DMS79 treated with DMSO at 0.1 percent for 48 hours (cell line): ENCODE results near the gene SHISA6.
"Not testable (repeated sequence)": the region's sequence is repeated elsewhere in the genome, so short reads cannot be mapped to it uniquely, and the experiment has no call there.

Experiments used
- DNase-seq: peaks from one replicate; lab custom pipeline; 2025; lab: John Stamatoyannopoulos, UW

SHISA6 gene

DNA sequence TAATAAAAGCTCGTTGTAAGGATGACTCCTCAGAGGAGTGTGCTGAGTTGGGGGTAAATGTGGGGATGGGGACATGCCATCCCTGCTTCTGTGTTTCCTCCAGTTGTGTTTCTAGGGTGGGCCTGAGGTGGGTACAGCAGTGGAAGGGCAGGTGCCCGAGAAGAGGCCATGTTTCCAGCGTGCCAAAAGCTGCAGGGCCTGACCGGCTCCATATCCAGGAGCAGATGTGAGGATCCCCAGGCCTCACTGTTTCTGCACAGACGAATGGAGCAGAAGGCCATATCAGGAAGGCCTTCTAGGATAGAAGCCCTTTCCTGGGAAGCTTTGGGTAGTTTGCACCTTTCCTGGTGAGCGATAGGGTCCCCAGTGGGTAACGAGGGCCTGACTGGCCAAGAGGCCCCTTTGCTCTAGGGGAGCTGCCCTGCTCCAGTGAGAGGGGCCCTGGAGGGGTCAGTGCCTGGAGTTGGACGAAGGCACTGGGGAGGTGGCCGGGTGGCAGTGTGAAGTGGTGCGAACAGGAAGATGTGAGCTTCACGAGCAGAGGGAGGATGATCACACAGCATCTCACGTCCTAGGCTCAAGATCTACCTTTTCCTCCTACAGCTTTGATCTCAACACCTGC is 62.9 kb downstream of the SHISA6 start:
- no peak for DNase-seq

DNA sequence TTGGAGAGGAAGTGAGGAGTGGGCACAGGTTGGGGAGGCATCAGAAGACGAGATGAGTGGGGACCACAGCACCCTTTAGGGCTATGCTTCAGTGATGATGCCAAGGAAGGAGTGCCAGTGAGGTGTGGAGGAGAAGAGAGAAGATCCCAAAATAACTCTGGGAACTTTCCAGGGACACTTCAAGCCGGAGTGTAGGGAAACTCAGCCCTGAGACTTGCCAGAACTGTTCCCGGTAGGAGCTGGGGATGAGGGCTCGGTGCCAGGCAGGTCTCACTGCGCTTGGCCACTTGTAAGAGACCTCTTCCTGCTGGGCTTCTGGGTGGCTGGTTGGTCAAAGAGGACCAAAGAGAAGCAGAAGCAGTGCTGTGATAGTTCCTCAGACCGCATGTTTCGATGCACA is 63.6 kb downstream of the SHISA6 start:
- DNase-seq = no peak

GRCh38 chr17:11305524-11305923 is 64.5 kb downstream of the SHISA6 start:
- no peak for DNase-seq

DNA sequence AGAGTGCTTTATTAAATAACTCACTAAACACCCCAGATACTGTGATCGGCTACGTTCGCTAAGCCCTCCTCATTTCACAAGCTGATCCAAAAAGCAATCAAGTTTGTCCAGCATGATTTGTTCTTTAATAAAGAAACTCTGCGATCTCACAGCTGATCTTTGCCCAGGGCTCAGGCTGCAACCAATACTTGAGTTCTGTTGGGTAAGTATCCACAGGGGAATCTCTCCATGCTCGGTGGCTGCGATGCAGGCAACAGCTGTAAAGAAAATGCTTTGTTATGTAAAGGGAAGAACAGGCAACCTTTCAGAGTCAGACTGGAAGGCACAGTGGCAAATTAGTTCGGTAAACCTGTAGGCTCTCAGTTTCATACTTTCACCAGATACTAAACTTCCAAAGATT is 67.5 kb downstream of the SHISA6 start:
- no peak for DNase-seq

DNA sequence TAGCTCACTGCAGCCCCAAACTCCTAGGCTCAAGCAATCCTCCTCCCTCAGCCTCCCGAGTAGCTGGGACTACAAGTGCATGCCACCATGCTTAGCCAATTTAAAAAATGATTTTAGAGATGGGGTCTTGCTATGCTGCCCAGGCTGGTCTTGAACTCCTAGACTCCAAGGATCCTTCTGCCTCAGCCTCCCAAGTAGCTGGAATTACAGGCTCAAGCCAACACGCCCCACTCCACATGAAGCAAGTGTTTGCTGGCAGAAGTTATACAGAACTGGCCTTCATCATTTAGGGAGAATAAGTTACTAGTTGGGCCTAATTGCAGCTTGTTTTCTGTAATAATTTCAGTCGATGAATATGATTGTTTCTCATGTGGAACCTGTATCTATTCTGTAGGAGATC is 68.0 kb downstream of the SHISA6 start:
- DNase-seq = no peak

DNA sequence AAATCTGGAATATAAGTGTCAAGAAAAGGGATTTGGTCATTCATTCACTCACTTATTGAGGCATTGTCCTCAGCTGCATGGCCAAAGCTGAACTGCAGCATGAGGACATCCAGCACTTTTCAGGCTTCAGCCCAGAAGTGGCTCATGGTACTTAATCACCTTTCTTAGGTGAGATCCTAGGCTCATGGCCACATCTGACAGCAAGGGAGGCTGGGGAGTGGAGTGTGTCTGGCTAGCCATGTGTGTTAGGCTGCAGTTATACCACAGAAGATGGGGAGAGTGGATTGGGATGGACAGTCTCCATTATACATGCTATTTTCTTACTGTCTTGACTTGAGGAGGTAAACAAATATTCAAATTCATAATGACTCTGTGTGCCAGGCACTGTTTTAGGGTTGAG is 68.8 kb downstream of the SHISA6 start:
- no peak for DNase-seq

- not testable (repeated sequence) for DNase-seq
Observed at GRCh38 chr17:11316451-11316850, 75.4 kb downstream of the SHISA6 start.

DNA sequence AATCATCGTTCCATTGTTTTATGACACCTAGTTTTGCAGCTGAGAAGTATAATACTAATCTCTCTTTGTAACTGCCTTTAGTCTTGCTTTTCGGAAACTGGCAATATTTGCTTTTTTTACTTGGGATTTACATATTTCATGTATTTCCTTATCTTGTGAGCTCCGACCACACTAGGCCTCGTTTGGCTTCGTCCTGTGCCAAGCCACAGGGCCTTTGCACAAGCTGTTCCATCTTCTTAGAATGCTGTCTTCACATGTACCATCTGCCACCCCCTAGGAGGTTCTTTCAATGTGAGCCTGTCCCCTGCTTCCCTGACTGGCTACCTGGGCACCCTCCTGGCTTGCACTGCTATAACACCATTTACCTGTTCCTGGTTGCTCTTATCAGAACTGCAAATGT is 77.2 kb downstream of the SHISA6 start:
- no peak for DNase-seq

DNA sequence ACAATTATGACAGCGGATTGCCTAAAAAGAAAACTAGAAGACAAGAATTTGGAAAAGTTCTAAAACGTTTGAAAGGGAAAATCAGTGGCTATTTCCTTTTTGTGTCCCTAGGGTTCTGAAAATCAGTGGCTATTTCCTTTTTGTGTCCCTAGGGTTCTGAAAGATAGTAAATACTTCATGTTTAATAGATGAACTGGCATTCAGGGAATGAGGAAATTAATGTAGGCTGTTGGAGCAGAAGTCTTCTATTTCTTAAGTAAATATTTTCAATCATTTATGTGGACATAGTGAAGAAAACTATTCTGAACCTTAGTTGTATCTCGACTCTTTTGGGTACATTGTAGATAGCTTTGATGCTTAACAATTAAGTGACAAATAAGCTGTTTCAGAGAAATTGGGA is 78.9 kb downstream of the SHISA6 start:
- DNase-seq = no peak

- DNase-seq = no peak
Observed at GRCh38 chr17:11324021-11324420, 83.0 kb downstream of the SHISA6 start.

DNA sequence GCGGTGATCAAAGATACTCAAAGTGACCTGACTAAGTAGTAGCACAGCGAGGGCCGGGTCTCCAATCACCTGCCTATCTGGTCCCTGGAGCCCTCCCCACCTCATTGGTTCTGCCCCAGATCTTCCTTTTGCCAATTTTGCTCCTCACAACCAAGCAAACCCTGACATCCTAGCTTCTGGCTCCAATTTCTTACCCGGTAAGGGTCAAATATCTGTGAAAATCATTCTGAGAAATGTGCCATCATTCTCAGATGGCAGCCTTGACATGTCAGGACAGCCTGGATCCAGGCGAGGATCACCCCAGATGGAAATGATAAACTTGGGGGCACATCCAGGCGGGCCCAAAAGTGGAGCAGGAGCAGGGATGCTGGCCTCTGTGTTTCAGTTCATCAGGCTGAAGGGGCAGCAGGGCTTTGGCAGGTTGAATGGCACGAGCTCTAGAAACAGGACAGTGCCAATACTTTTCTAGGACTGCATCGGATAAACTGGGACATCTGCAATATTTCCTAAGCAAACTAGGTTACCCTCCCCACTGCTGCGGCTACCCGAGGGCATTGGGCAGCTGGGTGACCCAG is 83.9 kb downstream of the SHISA6 start:
- no peak for DNase-seq

GRCh38 chr17:11326492-11326891 is 85.5 kb downstream of the SHISA6 start:
- DNase-seq = no peak

- DNase-seq = no peak
Observed at GRCh38 chr17:11328770-11329169, 87.8 kb downstream of the SHISA6 start.

- DNase-seq = no peak
Observed at GRCh38 chr17:11330006-11330405, 89.0 kb downstream of the SHISA6 start.

GRCh38 chr17:11330826-11331225 is 89.8 kb downstream of the SHISA6 start:
- no peak for DNase-seq

DNA sequence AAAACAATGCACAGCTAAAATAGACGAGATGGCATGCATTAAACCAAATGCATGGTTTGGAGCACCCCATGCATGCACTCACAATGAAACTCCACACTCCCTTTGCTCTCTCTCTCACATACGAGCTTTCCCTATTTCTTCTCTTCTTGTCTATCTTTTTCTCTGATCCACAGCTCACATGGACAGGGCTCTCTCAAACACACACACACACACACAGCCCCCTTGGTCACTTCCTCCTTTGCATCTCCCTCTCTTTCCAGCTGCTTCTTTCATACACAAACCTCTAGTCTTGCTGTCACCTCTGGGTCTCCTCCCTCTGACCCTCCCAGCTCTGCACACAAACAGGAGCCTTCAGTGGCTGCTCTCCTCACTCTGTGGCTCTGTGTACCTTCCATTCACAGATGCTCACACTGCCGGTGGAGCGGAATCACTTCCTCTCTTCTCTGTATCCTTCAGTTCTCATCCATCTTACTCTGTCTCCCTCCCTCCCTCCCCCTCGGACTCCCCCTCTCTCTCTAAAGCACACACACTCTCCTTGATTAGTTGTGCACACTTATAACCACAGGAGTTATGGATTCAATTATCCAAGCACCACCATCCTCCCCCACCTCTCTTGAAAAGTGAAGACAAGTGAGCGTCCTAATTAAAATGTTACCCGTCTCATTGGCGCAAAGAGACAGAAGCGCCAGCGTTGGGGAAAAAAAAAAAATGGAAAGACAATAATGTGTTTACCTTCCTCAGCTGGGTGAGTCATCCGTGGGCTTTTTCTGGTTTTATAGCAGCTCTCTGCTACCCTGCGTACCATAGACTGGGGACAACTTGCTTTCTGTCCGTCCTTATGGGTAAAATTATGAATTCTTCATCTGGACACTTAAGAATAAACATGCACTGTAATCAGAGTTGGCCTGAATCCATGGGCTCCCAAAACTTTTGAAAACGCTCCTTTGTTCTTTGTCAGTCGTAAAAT is 90.8 kb downstream of the SHISA6 start:
- no peak for DNase-seq

GRCh38 chr17:11332706-11333105 is 91.7 kb downstream of the SHISA6 start:
- no peak for DNase-seq

DNA sequence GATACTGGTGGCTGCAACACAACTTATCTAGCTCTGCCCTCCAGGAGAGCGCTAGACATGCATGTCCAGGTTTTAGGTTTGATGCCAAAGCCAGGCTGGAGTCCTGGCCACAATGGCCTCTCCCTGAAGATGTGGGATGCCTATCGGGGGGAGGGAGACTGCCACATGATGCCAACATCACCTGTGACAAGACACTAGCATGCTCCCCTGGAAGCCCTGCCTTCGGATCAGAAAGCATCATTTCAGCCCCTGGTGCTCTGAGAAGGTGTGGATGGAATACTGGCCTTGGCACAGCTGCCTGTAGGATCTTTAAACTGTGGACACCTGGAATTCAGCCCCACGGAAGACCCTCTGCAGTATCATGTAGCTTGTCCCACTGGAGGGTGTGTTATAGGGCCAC is 93.5 kb downstream of the SHISA6 start:
- no peak for DNase-seq

- DNase-seq = no peak
Observed at GRCh38 chr17:11336290-11336689, 95.3 kb downstream of the SHISA6 start.

DNA sequence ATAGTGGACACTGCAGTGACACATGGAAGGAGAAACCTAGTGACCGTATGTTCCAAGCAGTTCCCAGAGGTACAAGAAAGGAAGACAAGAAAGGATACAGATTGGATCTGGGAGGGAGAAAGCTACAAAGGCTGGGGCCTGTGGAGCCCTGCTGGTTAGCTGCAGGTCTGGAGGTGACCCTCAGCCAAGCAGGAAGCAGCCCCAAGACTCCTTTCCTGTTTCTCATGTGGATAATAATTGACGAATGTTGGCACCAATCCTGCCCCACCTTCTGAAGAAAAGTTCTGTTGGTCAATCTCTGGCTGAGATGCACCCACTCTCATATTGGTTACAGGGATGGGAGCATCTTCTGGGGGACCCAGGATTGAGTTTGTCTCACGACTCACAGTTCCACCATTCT is 99.8 kb downstream of the SHISA6 start:
- no peak for DNase-seq

DNA sequence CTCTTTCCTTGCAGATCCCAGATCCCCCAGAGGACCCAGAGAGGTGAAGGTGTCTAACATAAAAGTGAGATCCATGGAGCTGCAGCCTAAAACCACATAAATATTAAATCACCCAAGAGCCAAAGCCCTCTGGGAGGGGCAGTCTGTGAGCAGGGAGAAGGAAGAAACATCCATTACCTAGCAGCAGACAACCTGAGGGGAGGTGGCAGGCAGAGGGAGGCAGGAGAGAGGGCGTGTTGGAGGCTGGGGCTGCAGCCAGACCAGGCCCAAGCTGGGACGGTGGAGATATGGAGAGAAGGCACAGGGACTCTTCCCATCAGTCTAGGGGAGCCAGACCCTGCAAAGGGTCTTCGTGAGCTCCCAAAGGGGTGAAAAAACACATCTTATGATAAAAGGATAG is 101.1 kb downstream of the SHISA6 start:
- no peak for DNase-seq

- DNase-seq = no peak
Observed at GRCh38 chr17:11349106-11349505, 108.1 kb downstream of the SHISA6 start.

DNA sequence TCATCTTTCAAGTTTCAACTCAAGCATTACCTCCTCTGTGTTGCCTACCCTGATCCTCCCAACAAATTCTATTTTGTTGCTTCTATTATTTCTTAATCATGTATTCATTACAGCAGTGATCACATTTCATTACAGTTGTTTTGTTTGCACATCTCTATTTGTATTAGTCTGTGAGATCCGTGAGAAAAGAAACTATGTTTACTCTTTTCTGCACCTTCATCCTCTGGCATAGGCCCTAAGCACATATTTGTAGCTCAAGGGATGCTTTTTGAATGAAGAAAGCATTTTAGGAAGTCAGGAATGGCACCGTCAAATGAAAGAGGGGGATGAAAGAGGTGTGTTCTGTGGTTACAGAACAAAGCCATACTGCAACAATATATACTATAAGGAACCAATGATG is 110.5 kb downstream of the SHISA6 start:
- no peak for DNase-seq
